ENCODE data around the gene GYPC.

DNA sequence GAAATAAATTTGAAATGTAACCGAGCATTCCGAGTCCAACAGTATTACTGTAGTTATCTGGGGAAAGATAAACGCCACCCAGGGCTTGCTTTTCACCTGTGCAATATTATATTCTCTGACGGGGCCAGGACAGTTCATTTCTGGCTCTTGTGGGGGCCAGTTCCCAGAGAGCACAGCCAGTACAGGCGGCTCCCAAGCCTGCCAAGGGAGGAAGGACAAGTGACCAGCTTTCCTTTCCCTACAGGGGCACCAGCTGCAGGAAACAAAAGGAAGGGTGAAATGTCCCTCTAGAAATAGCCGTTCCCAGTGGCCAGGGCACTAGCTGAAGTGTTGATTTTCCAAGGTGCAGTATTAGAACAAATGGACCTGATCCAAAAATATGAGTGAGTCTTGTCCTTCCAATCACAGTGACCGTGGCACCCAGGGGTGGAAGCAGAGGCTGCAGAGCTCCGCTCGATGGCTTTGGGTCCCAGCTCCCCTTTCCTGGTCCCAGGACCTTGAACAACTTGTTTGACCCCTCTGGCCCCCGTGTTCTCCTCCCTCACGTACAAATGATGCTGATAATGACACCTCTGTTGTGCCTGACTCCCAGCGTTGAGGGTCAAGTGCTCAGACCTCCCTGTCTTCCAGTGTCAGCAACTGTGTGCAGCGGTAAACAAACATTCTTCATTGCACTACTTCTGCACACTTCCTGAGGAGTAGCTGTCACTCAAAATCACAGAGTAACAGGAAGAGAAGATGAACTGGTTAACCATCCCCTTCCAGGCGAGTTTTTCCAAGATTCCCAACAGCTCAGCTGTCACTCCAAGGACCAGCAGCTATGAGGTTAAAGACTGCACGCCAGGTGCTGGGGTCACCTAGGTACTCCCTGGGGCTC lies 40.9 kb downstream of the GYPC start:
- TF ChIP-seq POLR2AphosphoS5 (IDR thresholded peaks at IDR 0.05; ENCODE audit: borderline replicate concordance, low read depth, low read length) = no peak
- TF ChIP-seq FOXP2 (optimal IDR thresholded peaks at IDR 0.05; ENCODE audit: control extremely low read depth, extremely low read length, insufficient read depth) = no peak
- no peak for TF ChIP-seq EZH2 (IDR thresholded peaks at IDR 0.05)
